IPS-20b (cell line): Measurements from ENCODE around the gene MAPKAPK3.

Source experiments
- H3K27ac ChIP-seq: one replicate; pipeline ENCODE4 v1.5.1; 2013; ENCODE audit warnings: low read length
- H3K27me3 ChIP-seq: 2 replicates; pipeline ENCODE4 v1.6.1; 2013; ENCODE audit warnings: mild to moderate bottlenecking, low read length, inconsistent platforms; ENCODE audit not compliant: insufficient read depth
- H3K36me3 ChIP-seq: 2 replicates; pipeline ENCODE4 v1.6.1; 2013; ENCODE audit warnings: low read depth, mild to moderate bottlenecking, inconsistent platforms, low read length, moderate library complexity; ENCODE audit not compliant: insufficient read depth
- H3K4me1 ChIP-seq: 2 replicates; pipeline ENCODE4 v1.6.1; 2013; ENCODE audit warnings: mild to moderate bottlenecking, control low read depth, inconsistent platforms, low read length, moderate library complexity; ENCODE audit not compliant: insufficient read depth
- H3K4me3 ChIP-seq: 2 replicates; pipeline ENCODE4 v1.5.1; 2013; ENCODE audit warnings: mild to moderate bottlenecking, low read length, inconsistent platforms
- H3K9ac ChIP-seq: 2 replicates; pipeline ENCODE4 v1.6.1; 2013; ENCODE audit warnings: low read depth, mild to moderate bottlenecking, inconsistent platforms, low read length, moderate library complexity
- H3K9me3 ChIP-seq: 2 replicates; pipeline ENCODE4 v1.6.1; 2013; ENCODE audit warnings: mild to moderate bottlenecking, low read depth, low read length, inconsistent platforms; ENCODE audit not compliant: insufficient read depth

Gene MAPKAPK3

GRCh38 chr3:50577348-50577747, 39.6 kb upstream of the MAPKAPK3 start:
- H3K36me3 ChIP-seq, result peaks cover 6% of the 10 kb centered on the region; the same call in 1 of the 2 replicates
- no peaks in the 10 kb centered on the region for H3K27me3 ChIP-seq
- no peaks in the 10 kb centered on the region for H3K9me3 ChIP-seq
- no peaks in the 10 kb centered on the region for H3K4me1 ChIP-seq
- H3K27ac ChIP-seq, result no peak overlapping the region
- no peak overlapping the region for H3K4me3 ChIP-seq
- H3K9ac ChIP-seq, result no peak overlapping the region

- Histone ChIP-seq H3K9me3 (no peaks in the 10 kb centered on the region), H3K9ac (no peak overlapping the region), H3K27ac (no peak overlapping the region), H3K4me3 (no peak overlapping the region), H3K36me3 (peaks cover 6% of the 10 kb centered on the region; the same call in 1 of the 2 replicates), H3K4me1 (peaks cover 3% of the 10 kb centered on the region; the same call in 1 of the 2 replicates), H3K27me3 (no peaks in the 10 kb centered on the region)
Measured at GRCh38 chr3:50580683-50581458, 36.1 kb upstream of the MAPKAPK3 start.

GRCh38 chr3:50581459-50581842, 35.5 kb upstream of the MAPKAPK3 start:
- Histone ChIP-seq H3K9me3 (no peaks in the 10 kb centered on the region), H3K27ac (no peak overlapping the region), H3K4me3 (no peak overlapping the region), H3K9ac (no peak overlapping the region), H3K36me3 (peaks cover 6% of the 10 kb centered on the region; the same call in 1 of the 2 replicates), H3K27me3 (no peaks in the 10 kb centered on the region), H3K4me1 (peaks cover 3% of the 10 kb centered on the region; the same call in 1 of the 2 replicates)

- Histone ChIP-seq H3K4me1 (peaks cover 3% of the 10 kb centered on the region; the same call in 1 of the 2 replicates), H3K9me3 (no peaks in the 10 kb centered on the region), H3K36me3 (peaks cover 6% of the 10 kb centered on the region; the same call in 1 of the 2 replicates), H3K27ac (no peak overlapping the region), H3K4me3 (no peak overlapping the region), H3K27me3 (no peaks in the 10 kb centered on the region), H3K9ac (no peak overlapping the region)
Measured at GRCh38 chr3:50582083-50582482, 34.9 kb upstream of the MAPKAPK3 start.

- Histone ChIP-seq H3K4me3 (no peak overlapping the region), H3K27ac (no peak overlapping the region), H3K9ac (no peak overlapping the region), H3K9me3 (no peaks in the 10 kb centered on the region), H3K4me1 (peaks cover 3% of the 10 kb centered on the region; the same call in 1 of the 2 replicates), H3K36me3 (peaks cover 6% of the 10 kb centered on the region; the same call in 1 of the 2 replicates), H3K27me3 (no peaks in the 10 kb centered on the region)
Measured at GRCh38 chr3:50583897-50584296, 33.1 kb upstream of the MAPKAPK3 start.

GRCh38 chr3:50584391-50584790, 32.6 kb upstream of the MAPKAPK3 start:
- H3K9me3 ChIP-seq, result no peaks in the 10 kb centered on the region
- H3K36me3 ChIP-seq, result peaks cover 6% of the 10 kb centered on the region; the same call in 1 of the 2 replicates
- peaks cover 3% of the 10 kb centered on the region; the same call in 1 of the 2 replicates for H3K4me1 ChIP-seq
- no peak overlapping the region for H3K27ac ChIP-seq
- no peak overlapping the region for H3K9ac ChIP-seq
- H3K27me3 ChIP-seq, result no peaks in the 10 kb centered on the region
- no peak overlapping the region for H3K4me3 ChIP-seq

- Histone ChIP-seq H3K9me3 (no peaks in the 10 kb centered on the region), H3K36me3 (peaks cover 6% of the 10 kb centered on the region; the same call in 1 of the 2 replicates), H3K9ac (no peak overlapping the region), H3K4me3 (no peak overlapping the region), H3K4me1 (peaks cover 3% of the 10 kb centered on the region; the same call in 1 of the 2 replicates), H3K27me3 (no peaks in the 10 kb centered on the region), H3K27ac (no peak overlapping the region)
Measured at GRCh38 chr3:50585919-50586762, 30.8 kb upstream of the MAPKAPK3 start.

GRCh38 chr3:50586763-50587070, 30.2 kb upstream of the MAPKAPK3 start:
- Histone ChIP-seq H3K4me3 (no peak overlapping the region), H3K9me3 (no peaks in the 10 kb centered on the region), H3K27me3 (no peaks in the 10 kb centered on the region), H3K9ac (no peak overlapping the region), H3K4me1 (peaks cover 3% of the 10 kb centered on the region; the same call in 1 of the 2 replicates), H3K36me3 (peaks cover 2% of the 10 kb centered on the region; the same call in 1 of the 2 replicates), H3K27ac (no peak overlapping the region)

- H3K27me3 ChIP-seq, result no peaks in the 10 kb centered on the region
- no peak overlapping the region for H3K9ac ChIP-seq
- no peaks in the 10 kb centered on the region for H3K36me3 ChIP-seq
- H3K9me3 ChIP-seq, result no peaks in the 10 kb centered on the region
- H3K4me3 ChIP-seq, result no peak overlapping the region
- peaks cover 3% of the 10 kb centered on the region; the same call in 1 of the 2 replicates for H3K4me1 ChIP-seq
- H3K27ac ChIP-seq, result no peak overlapping the region
Measured at GRCh38 chr3:50587373-50587772, 29.6 kb upstream of the MAPKAPK3 start.

- Histone ChIP-seq H3K27ac (no peak overlapping the region), H3K27me3 (no peaks in the 10 kb centered on the region), H3K4me3 (no peak overlapping the region), H3K9ac (no peak overlapping the region), H3K36me3 (no peaks in the 10 kb centered on the region), H3K4me1 (peaks cover 3% of the 10 kb centered on the region; the same call in 1 of the 2 replicates), H3K9me3 (no peaks in the 10 kb centered on the region)
Measured at GRCh38 chr3:50587806-50588758, 28.9 kb upstream of the MAPKAPK3 start.
